Kidney (tissue), 14 donors: ENCODE results near the gene VAV2. TPM values are rescaled to one million over a fixed set of nuclear protein-coding genes. Genes with fewer than 3 reads are reported as not detected.

ENCODE experiments used
- DNase-seq, 5 donors: peaks; one replicate each; pipeline ENCODE4 v3.0.0-alpha.2; 2013 to 2020
- FAIRE-seq: peaks from 2 replicates; lab custom pipeline; 2012; peaks lifted over from hg19 to GRCh38; lab: Jason Lieb, UNC
- H3K27ac ChIP-seq, 2 donors: one replicate each; pipeline ENCODE4 v1.7.0; 2013; ENCODE audit warnings: low read depth in 2 of 2, low read length in 2 of 2, inconsistent platforms in 1 of 2
- H3K27me3 ChIP-seq: one replicate; pipeline ENCODE4 v1.7.1; 2013; ENCODE audit warnings: low read length, inconsistent platforms; ENCODE audit not compliant: control insufficient read depth, insufficient read depth
- H3K36me3 ChIP-seq, 3 donors: one replicate each; pipeline versions ENCODE4 v1.7.0 to v1.7.1; 2013; ENCODE audit warnings: low read length in 3 of 3, control low read depth in 1 of 3, inconsistent platforms in 1 of 3; ENCODE audit not compliant: insufficient read depth in 3 of 3, control insufficient read depth in 2 of 3
- H3K4me1 ChIP-seq, 3 donors: one replicate each; pipeline versions ENCODE4 v1.7.0 to v1.7.1; 2013; ENCODE audit warnings: low read length in 3 of 3, inconsistent platforms in 1 of 3, low read depth in 1 of 3; ENCODE audit not compliant: control insufficient read depth in 2 of 3, insufficient read depth in 2 of 3
- H3K4me3 ChIP-seq, 3 donors: one replicate each; pipeline versions ENCODE4 v1.7.0 to v1.8.1; 2013; ENCODE audit warnings: low read length in 3 of 3, control low read depth in 1 of 3, inconsistent platforms in 1 of 3
- H3K9ac ChIP-seq, 3 donors: one replicate each; pipeline versions ENCODE4 v1.7.0 to v1.7.1; 2013; ENCODE audit warnings: low read length in 3 of 3, control low read depth in 1 of 3, inconsistent platforms in 1 of 3
- H3K9me3 ChIP-seq, 3 donors: one replicate each; pipeline versions ENCODE4 v1.7.0 to v1.7.1; 2013; ENCODE audit warnings: low read length in 3 of 3, control low read depth in 1 of 3, inconsistent platforms in 1 of 3; ENCODE audit not compliant: control insufficient read depth in 2 of 3, insufficient read depth in 1 of 3
- intact Hi-C: fragments of 100-400 bp; cut with DNase I; formaldehyde crosslinking; loops from one replicate; pipeline ENCODE4 v1.11.1; 2022
- polyA plus RNA-seq: library from polyadenylated mRNA; stranded (reverse); fragments of 350-450 nt; fragmentation: Illumina TruSeq; extraction: RNeasy Lipid Tissue Mini Kit (QIAGEN cat#74804); gene quantifications from one replicate; pipeline ENCODE4 v1.2.3, GENCODE V29; 2014; ENCODE audit warnings: low read depth, low replicate concordance; ENCODE audit not compliant: insufficient read depth
- total RNA-seq: library from RNA; stranded (reverse); fragmentation: NEBNext Ultra II Directional; extraction: Animal tissue kit (Norgen Biotek cat#: 25700); gene quantifications from one replicate; pipeline ENCODE4 v1.2.1, GENCODE V29; 2021
- TF ChIP-seq, protein P1 (sequence below): IDR thresholded peaks from 3 replicates; pipeline ENCODE4 v1.5.1; 2012; ENCODE audit warnings: mild to moderate bottlenecking, moderate library complexity, borderline replicate concordance; ENCODE audit not compliant: insufficient read depth; ENCODE audit errors: extremely low read depth
- donor health status: control.
- donor health status: control.
- donor health status: control.
- donor health status: control.
- donor health status: control.
- donor health status: DM: yes; HTN: yes; CAD: no.
- donor health status: Normal renal cell carcinoma (clear cell type).

The VAV2 gene
- total and polyA plus RNA-seq, 2 donors from 2014 or later, result 22.3 to 47.1 TPM

- no peaks in the 10 kb centered on the region for H3K9me3 ChIP-seq
- peaks cover 6% of the 10 kb centered on the region in 3 donors for H3K36me3 ChIP-seq
- DNase-seq (no peak), FAIRE-seq (no peak)
- H3K27me3 ChIP-seq, result no peaks in the 10 kb centered on the region
- H3K9ac ChIP-seq, result no peak overlapping the region
- no peak overlapping the region for H3K4me3 ChIP-seq
- peaks cover 0 to 38% (median 38%) of the 10 kb centered on the region in 3 donors for H3K4me1 ChIP-seq
- H3K27ac ChIP-seq, result peak overlapping the region in 1 of 2 donors; percentile 23
- TF ChIP-seq, protein P1, sequence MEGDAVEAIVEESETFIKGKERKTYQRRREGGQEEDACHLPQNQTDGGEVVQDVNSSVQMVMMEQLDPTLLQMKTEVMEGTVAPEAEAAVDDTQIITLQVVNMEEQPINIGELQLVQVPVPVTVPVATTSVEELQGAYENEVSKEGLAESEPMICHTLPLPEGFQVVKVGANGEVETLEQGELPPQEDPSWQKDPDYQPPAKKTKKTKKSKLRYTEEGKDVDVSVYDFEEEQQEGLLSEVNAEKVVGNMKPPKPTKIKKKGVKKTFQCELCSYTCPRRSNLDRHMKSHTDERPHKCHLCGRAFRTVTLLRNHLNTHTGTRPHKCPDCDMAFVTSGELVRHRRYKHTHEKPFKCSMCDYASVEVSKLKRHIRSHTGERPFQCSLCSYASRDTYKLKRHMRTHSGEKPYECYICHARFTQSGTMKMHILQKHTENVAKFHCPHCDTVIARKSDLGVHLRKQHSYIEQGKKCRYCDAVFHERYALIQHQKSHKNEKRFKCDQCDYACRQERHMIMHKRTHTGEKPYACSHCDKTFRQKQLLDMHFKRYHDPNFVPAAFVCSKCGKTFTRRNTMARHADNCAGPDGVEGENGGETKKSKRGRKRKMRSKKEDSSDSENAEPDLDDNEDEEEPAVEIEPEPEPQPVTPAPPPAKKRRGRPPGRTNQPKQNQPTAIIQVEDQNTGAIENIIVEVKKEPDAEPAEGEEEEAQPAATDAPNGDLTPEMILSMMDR, result no peak
- intact Hi-C loops, result no loop called here
Measured at GRCh38 chr9:133932633-133933032, 59.5 kb downstream of the VAV2 start.

DNA sequence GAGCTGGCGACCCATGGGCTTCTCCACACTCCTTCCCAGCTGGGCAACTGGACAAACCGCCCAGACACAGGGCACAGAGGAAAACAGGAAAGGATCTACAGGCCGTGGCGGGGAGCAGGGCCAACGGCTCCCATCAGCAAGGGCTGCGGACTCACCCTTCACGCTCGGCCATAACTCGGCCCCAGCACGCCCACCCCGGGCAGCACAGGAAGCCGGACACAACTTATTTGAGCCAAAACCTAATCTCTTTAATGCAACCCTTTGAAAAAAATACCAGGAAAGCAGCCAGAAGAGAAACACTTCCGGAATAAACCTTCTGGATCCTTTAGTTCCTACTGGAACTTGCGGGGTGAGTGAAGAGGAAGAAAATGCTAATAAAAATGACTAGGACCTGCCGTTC is 59.9 kb downstream of the VAV2 start:
- Histone ChIP-seq H3K9ac (no peak overlapping the region), H3K4me3 (no peak overlapping the region), H3K27me3 (no peaks in the 10 kb centered on the region), H3K36me3 (peaks cover 4 to 6% (median 5%) of the 10 kb centered on the region in 3 donors), H3K27ac (peak overlapping the region in 1 of 2 donors; percentile 10), H3K4me1 (peaks cover 0 to 38% (median 35%) of the 10 kb centered on the region in 3 donors), H3K9me3 (no peaks in the 10 kb centered on the region)
- FAIRE-seq (no peak), DNase-seq (no peak)
- TF ChIP-seq, protein P1, result no peak
- intact Hi-C loops, result no loop called here

DNA sequence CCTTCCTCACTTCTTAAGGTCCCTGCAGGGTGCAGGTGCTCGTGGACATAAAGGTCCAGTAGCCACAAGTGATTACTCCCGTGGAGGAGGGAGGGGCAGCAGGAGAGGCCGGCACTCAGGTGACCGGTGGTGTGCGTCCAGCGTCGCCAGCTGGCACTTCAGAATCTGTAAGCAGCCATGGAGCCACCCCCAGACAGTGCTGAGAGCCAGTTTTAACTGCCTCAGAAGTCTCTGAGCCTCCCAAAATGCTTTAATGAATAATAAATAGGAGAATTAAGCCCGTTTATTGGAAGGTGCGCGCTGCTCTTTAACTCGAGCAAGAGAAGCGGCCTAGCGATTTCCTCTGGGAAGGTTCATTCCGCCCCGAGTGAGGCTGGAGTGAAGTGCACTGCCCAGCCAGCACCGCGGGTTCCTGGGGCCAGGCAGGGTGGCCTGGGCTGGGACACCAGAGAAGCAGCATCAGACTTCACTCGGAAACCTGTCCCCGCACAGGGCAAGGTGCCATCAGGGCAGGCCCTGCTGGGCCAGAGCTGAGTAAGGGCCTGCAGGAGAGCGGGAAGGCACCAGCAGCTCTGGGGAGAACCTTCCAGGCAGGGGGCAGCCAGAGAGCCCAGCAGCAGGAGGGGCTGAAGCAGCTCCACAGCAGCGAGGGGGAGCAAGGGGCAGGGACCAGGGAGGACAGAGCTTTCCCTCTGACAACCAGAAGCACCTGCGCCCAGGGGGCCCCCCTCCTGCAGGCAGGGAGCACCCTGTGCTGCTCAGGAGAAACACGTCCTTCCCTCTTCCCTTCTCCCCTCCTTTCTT is 61.2 kb downstream of the VAV2 start:
- no peak overlapping the region for H3K4me3 ChIP-seq
- H3K27me3 ChIP-seq, result no peaks in the 10 kb centered on the region
- intact Hi-C loops, result no loop called here
- DNase-seq (peak in 1 of 5 donors; percentile 52), FAIRE-seq (no peak)
- peaks cover 0 to 3% (median 2%) of the 10 kb centered on the region in 3 donors for H3K36me3 ChIP-seq
- H3K4me1 ChIP-seq, result peaks cover 0 to 30% (median 28%) of the 10 kb centered on the region in 3 donors
- TF ChIP-seq, protein P1, result no peak
- H3K9ac ChIP-seq, result no peak overlapping the region
- no peaks in the 10 kb centered on the region for H3K9me3 ChIP-seq
- H3K27ac ChIP-seq, result no peak overlapping the region
